Caco-2 (cell line): ENCODE data around the gene DUOX1. TPM values are rescaled to one million over a fixed set of nuclear protein-coding genes. Genes with fewer than 3 reads are reported as not detected.

Source experiments
- BruUV-seq: library from RNA; stranded (reverse); fragments of 400-500 nt; replicated peaks from 2 replicates; lab custom pipeline; 2021; lab: Mats Ljungman, UMichigan
- CTCF ChIA-PET: fragments of 300-600 bp; sonication (Branson Sonifier 250); formaldehyde crosslinking; loops from one replicate; lab custom pipeline; 2022; ENCODE audit warnings: antibody characterized with exemption; lab: Charles Lee
- POLR2A ChIA-PET: fragments of 300-600 bp; sonication (Branson Sonifier 250); formaldehyde crosslinking; loops from one replicate; lab custom pipeline; 2022; ENCODE audit warnings: antibody characterized with exemption; lab: Charles Lee
- DNase-seq, 2 experiments: peaks; one replicate each; pipeline versions ENCODE4 v3.0.0 to v3.0.0-alpha.2; 2020 to 2022
- H3K27me3 ChIP-seq: replicated peaks from 2 replicates; pipeline ENCODE4 v1.6.0; 2011; ENCODE audit warnings: low read length; ENCODE audit not compliant: control insufficient read depth, insufficient read depth
- H3K36me3 ChIP-seq: 2 replicates; pipeline ENCODE4 v1.5.1; 2011; ENCODE audit warnings: low read length; ENCODE audit not compliant: control insufficient read depth, insufficient read depth
- H3K4me1 ChIP-seq: fragments of 250-450 bp; sonication (Bioruptor Pico); 2 replicates; pipeline ENCODE4 v1.5.1; 2020; ENCODE audit warnings: mild to moderate bottlenecking
- H3K4me3 ChIP-seq: 2 replicates; pipeline ENCODE4 v1.5.1; 2011; ENCODE audit warnings: low read depth, mild to moderate bottlenecking, control low read depth, low read length
- H3K9me3 ChIP-seq: fragments of 250-450 bp; sonication (Bioruptor Pico); 2 replicates; pipeline ENCODE4 v1.5.1; 2020; ENCODE audit warnings: mild to moderate bottlenecking, moderate library complexity
- H3K27ac Mint-ChIP-seq: one replicate; pipeline ENCODE4 v1.8.0; 2022; ENCODE audit warnings: mixed read lengths; ENCODE audit not compliant: unreplicated experiment
- H3K27me3 Mint-ChIP-seq: one replicate; pipeline ENCODE4 v1.8.0; 2022; ENCODE audit warnings: mixed read lengths; ENCODE audit not compliant: insufficient read depth, unreplicated experiment
- H3K36me3 Mint-ChIP-seq: one replicate; pipeline ENCODE4 v1.8.0; 2022; ENCODE audit warnings: mild to moderate bottlenecking, mixed read lengths; ENCODE audit not compliant: insufficient read depth, unreplicated experiment
- H3K4me1 Mint-ChIP-seq: one replicate; pipeline ENCODE4 v1.8.0; 2022; ENCODE audit warnings: low read depth, mixed read lengths; ENCODE audit not compliant: unreplicated experiment
- H3K4me3 Mint-ChIP-seq: one replicate; pipeline ENCODE4 v1.8.0; 2022; ENCODE audit warnings: mild to moderate bottlenecking, moderate library complexity, mixed read lengths; ENCODE audit not compliant: unreplicated experiment
- H3K9me3 Mint-ChIP-seq: one replicate; pipeline ENCODE4 v1.8.0; 2022; ENCODE audit warnings: mixed read lengths; ENCODE audit not compliant: unreplicated experiment
- intact Hi-C: fragments of 100-400 bp; cut with micrococcal nuclease; formaldehyde crosslinking; loops from one replicate; pipeline ENCODE4 v1.10.0; 2022; ENCODE audit not compliant: unreplicated experiment
- total RNA-seq: library from RNA; stranded (reverse); gene quantifications from 2 replicates; pipeline ENCODE4 v1.2.3, GENCODE V29; 2022
- TF ChIP-seq, protein P1 (sequence below), 2 experiments: fragments of 200-600 bp in 1 of 2; IDR thresholded peaks; 1 replicate in 1 of 2; 2 replicates in 1 of 2; pipeline versions ENCODE4 v1.5.1 to v1.8.0; 2011 to 2022; ENCODE audit warnings: antibody characterized with exemption in 1 of 2, control low read depth in 1 of 2, inconsistent platforms in 1 of 2, low read depth in 1 of 2, low read length in 1 of 2, mild to moderate bottlenecking in 1 of 2, moderate library complexity in 1 of 2; ENCODE audit not compliant: insufficient read depth in 1 of 2, severe bottlenecking in 1 of 2, unreplicated experiment in 1 of 2

The DUOX1 gene
- total RNA-seq, 1 experiment from 2014 or later: 0.14 TPM

- no peak overlapping the region for H3K27ac Mint-ChIP-seq
- POLR2A ChIA-PET: no interaction called here
- no peak for DNase-seq
- H3K9me3 ChIP-seq: no peaks in the 10 kb centered on the region
- no TSS peak for BruUV-seq
- TF ChIP-seq, protein P1, sequence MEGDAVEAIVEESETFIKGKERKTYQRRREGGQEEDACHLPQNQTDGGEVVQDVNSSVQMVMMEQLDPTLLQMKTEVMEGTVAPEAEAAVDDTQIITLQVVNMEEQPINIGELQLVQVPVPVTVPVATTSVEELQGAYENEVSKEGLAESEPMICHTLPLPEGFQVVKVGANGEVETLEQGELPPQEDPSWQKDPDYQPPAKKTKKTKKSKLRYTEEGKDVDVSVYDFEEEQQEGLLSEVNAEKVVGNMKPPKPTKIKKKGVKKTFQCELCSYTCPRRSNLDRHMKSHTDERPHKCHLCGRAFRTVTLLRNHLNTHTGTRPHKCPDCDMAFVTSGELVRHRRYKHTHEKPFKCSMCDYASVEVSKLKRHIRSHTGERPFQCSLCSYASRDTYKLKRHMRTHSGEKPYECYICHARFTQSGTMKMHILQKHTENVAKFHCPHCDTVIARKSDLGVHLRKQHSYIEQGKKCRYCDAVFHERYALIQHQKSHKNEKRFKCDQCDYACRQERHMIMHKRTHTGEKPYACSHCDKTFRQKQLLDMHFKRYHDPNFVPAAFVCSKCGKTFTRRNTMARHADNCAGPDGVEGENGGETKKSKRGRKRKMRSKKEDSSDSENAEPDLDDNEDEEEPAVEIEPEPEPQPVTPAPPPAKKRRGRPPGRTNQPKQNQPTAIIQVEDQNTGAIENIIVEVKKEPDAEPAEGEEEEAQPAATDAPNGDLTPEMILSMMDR (IDR thresholded peaks at IDR 0.05; ENCODE audit: insufficient read depth in 1 of 2, low read depth in 1 of 2, low read length in 1 of 2, severe bottlenecking in 1 of 2, unreplicated experiment in 1 of 2): no peak
- no peaks in the 10 kb centered on the region for H3K27me3 Mint-ChIP-seq
- no peaks in the 10 kb centered on the region for H3K27me3 ChIP-seq
- no peaks in the 10 kb centered on the region for H3K36me3 ChIP-seq
- H3K9me3 Mint-ChIP-seq: peaks cover under 1% of the 10 kb centered on the region
- intact Hi-C loops: no loop called here
- H3K4me1 Mint-ChIP-seq: peaks cover under 1% of the 10 kb centered on the region
- H3K36me3 Mint-ChIP-seq: no peaks in the 10 kb centered on the region
- H3K4me3 Mint-ChIP-seq: no peak overlapping the region
- H3K4me3 ChIP-seq: no peak overlapping the region
- no peaks in the 10 kb centered on the region for H3K4me1 ChIP-seq
- CTCF ChIA-PET: interaction anchor here (0.9 to 1.0 kb wide), 2 partner anchors 13 to 36 kb away, joined by 3 read pairs; no protein-coding TSS in a partner anchor
These were observed 1.7 kb downstream of the DUOX1 start for GRCh38 chr15:45131510-45131909.

DNA sequence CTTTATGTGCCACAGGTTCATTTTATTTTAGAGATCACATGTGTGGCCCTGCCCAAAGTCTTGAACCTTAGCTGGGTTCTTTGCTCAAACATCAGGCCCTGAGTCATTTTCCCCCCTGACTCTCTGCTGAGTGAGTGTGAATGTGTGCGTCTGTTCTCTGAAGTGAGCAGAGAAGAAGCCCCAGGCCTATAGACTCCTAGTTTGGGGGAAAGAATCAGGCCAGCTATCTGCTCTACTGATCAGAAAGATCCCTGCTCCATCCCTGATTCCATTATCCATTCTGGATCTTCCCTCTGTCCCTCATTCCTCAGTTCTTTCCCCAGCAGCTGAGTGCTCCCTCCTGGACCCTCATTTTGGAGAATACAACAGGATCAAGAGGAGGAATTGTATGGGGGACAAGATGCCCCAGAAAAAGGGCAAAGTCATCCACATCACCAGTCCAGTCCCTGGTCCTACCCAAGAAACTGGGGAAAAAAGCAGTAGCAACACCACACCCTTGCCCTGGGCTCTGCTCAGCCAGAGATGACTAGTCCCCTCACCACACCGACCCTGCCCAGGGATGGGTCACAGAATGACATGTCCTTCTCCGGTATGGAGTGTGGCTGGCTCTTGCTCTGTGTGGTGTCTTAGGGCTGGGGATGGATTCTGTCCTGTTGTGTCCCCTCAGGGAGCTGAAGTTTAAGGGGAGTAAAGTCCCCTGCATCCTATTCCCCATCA lies 3.2 kb downstream of the DUOX1 start:
- Histone ChIP-seq H3K4me3 (no peak overlapping the region), H3K36me3 (no peaks in the 10 kb centered on the region), H3K9me3 (no peaks in the 10 kb centered on the region), H3K27me3 (no peaks in the 10 kb centered on the region), H3K4me1 (no peaks in the 10 kb centered on the region)
- no TSS peak for BruUV-seq
- Mint-ChIP-seq H3K36me3 (no peaks in the 10 kb centered on the region), H3K9me3 (no peaks in the 10 kb centered on the region), H3K27me3 (no peaks in the 10 kb centered on the region), H3K4me3 (no peak overlapping the region), H3K4me1 (no peaks in the 10 kb centered on the region), H3K27ac (no peak overlapping the region)
- TF ChIP-seq, protein P1 (IDR thresholded peaks at IDR 0.05; ENCODE audit: insufficient read depth in 1 of 2, low read depth in 1 of 2, low read length in 1 of 2, severe bottlenecking in 1 of 2, unreplicated experiment in 1 of 2): no peak
- intact Hi-C loops: no loop called here
- CTCF ChIA-PET: interaction anchor here (0.5 to 1.5 kb wide), 2 partner anchors 10 to 102 kb away, joined by 4 to 6 read pairs; no protein-coding TSS in a partner anchor
- no peak for DNase-seq
- POLR2A ChIA-PET: no interaction called here

DNA sequence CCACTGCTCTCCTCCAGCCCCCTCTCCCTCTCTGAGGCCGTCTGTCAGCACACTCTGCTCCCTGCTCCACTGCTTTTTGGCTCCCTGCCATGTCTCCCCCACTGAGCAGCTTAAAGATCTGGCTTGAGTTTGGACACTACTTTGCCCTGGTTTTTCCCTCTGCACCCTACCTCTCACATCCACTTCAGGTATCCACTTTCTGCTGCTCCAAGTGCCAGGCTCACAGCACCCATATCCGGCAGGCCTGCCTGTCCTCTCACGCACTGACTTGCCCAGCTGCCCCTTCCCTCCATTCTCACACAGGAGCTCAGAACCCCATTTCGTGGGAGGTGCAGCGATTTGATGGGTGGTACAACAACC lies 3.7 kb downstream of the DUOX1 start:
- Mint-ChIP-seq H3K9me3 (no peaks in the 10 kb centered on the region), H3K4me3 (no peak overlapping the region), H3K4me1 (no peaks in the 10 kb centered on the region), H3K36me3 (no peaks in the 10 kb centered on the region), H3K27me3 (no peaks in the 10 kb centered on the region), H3K27ac (no peak overlapping the region)
- intact Hi-C loops: no loop called here
- Histone ChIP-seq H3K36me3 (no peaks in the 10 kb centered on the region), H3K4me1 (no peaks in the 10 kb centered on the region), H3K27me3 (no peaks in the 10 kb centered on the region), H3K4me3 (no peak overlapping the region), H3K9me3 (no peaks in the 10 kb centered on the region)
- TF ChIP-seq, protein P1 (IDR thresholded peaks at IDR 0.05; ENCODE audit: insufficient read depth in 1 of 2, low read depth in 1 of 2, low read length in 1 of 2, severe bottlenecking in 1 of 2, unreplicated experiment in 1 of 2): no peak
- no TSS peak for BruUV-seq
- no peak for DNase-seq
- POLR2A ChIA-PET: no interaction called here
- CTCF ChIA-PET: interaction anchor here (0.6 to 1.5 kb wide), 2 partner anchors 10 to 45 kb away, joined by 3 to 4 read pairs; no protein-coding TSS in a partner anchor
